Smooth muscle cell (in vitro differentiated cells): ENCODE measurements around the gene ZNF821. TPM values are rescaled to one million over a fixed set of nuclear protein-coding genes. Genes with fewer than 3 reads are reported as not detected.

ENCODE experiments used
- DNase-seq: peaks from one replicate; lab custom pipeline; 2025; ENCODE audit not compliant: unreplicated experiment; lab: John Stamatoyannopoulos, UW
- H2AFZ ChIP-seq: fragments of 200-600 bp; sonication (generic); 2 replicates; pipeline ENCODE4 v1.6.0; 2016; ENCODE audit warnings: antibody characterized with exemption, low read depth, mild to moderate bottlenecking
- H3F3A ChIP-seq: fragments of 200-600 bp; sonication (generic); 2 replicates; pipeline ENCODE4 v1.6.0; 2017; ENCODE audit warnings: antibody characterized with exemption, low read depth
- H3K27ac ChIP-seq: fragments of 200-600 bp; sonication (generic); 2 replicates; pipeline ENCODE4 v1.5.1; 2016; ENCODE audit warnings: low read depth, mild to moderate bottlenecking
- H3K27me3 ChIP-seq: fragments of 200-600 bp; sonication (generic); 2 replicates; pipeline ENCODE4 v1.6.1; 2016; ENCODE audit warnings: low read depth, mild to moderate bottlenecking
- H3K36me3 ChIP-seq: fragments of 200-600 bp; sonication (generic); 2 replicates; pipeline ENCODE4 v1.5.1; 2016; ENCODE audit warnings: low read depth
- H3K4me1 ChIP-seq: fragments of 200-600 bp; sonication (generic); 2 replicates; pipeline ENCODE4 v1.5.1; 2016; ENCODE audit warnings: low read depth
- H3K4me2 ChIP-seq: fragments of 200-600 bp; sonication (generic); 2 replicates; pipeline ENCODE4 v1.6.0; 2016; ENCODE audit warnings: mild to moderate bottlenecking
- H3K4me3 ChIP-seq: fragments of 200-600 bp; sonication (generic); 2 replicates; pipeline ENCODE4 v1.5.1; 2016; ENCODE audit warnings: mild to moderate bottlenecking
- H3K79me2 ChIP-seq: fragments of 200-600 bp; sonication (generic); 2 replicates; pipeline ENCODE4 v1.6.0; 2016; ENCODE audit warnings: low read depth, mild to moderate bottlenecking
- H3K9ac ChIP-seq: fragments of 200-600 bp; sonication (generic); 2 replicates; pipeline ENCODE4 v1.6.0; 2016; ENCODE audit warnings: low read depth
- H3K9me3 ChIP-seq: fragments of 200-600 bp; sonication (generic); replicated peaks from 2 replicates; pipeline ENCODE4 v1.5.1; 2016; ENCODE audit warnings: low read depth
- H4K20me1 ChIP-seq: fragments of 200-600 bp; sonication (generic); 2 replicates; pipeline ENCODE4 v1.6.0; 2016; ENCODE audit warnings: low read depth
- CTCF ChIP-seq: fragments of 200-600 bp; sonication (generic); IDR thresholded peaks from 2 replicates; pipeline ENCODE4 v1.5.1; 2017; ENCODE audit warnings: borderline replicate concordance, mild to moderate bottlenecking, antibody characterized with exemption; ENCODE audit not compliant: insufficient read depth, poor library complexity, severe bottlenecking
- WGBS: methylation state at CpG from one replicate; pipeline ENCODE4 v1.1.7; 2016; ENCODE audit warnings: low lambda C conversion rate; 5-methylcytosine and 5-hydroxymethylcytosine counted together
- polyA plus RNA-seq: library from polyadenylated mRNA; unstranded; fragments of >200 nt; fragmentation: Nextera tagmentation; extraction: Ambion mirVana; gene quantifications from 2 replicates; pipeline ENCODE4 v1.2.1, GENCODE V29; 2016
- total RNA-seq: library from RNA; depleted of rRNA; stranded (reverse); fragments of >200 nt; gene quantifications from 2 replicates; pipeline ENCODE4 v1.2.3, GENCODE V29; 2014

ZNF821 gene
- total RNA-seq (12.0 and 25.4 TPM in 2 replicates), polyA plus RNA-seq (17.5 and 17.8 TPM in 2 replicates)

- Histone ChIP-seq H3K4me3 (peak within 1 kb of the TSS; percentile 100), H3K4me1 (peaks cover 6% of the 10 kb centered on the region), H3K27ac (peak within 1 kb of the TSS; percentile 80), H2AFZ (peak within 1 kb of the TSS; percentile 95), H3K4me2 (peak within 1 kb of the TSS; percentile 93), H3K79me2 (no peaks in the 10 kb centered on the region), H3K9me3 (no peaks in the 10 kb centered on the region), H3F3A (peaks cover 9% of the 10 kb centered on the region), H3K9ac (peak within 1 kb of the TSS; percentile 96), H4K20me1 (peaks cover 12% of the 10 kb centered on the region), H3K36me3 (peaks cover 3% of the 10 kb centered on the region), H3K27me3 (no peaks in the 10 kb centered on the region)
- WGBS, result 1% methylated on average over 35 of the region's 85 CpGs
- peak; percentile 54 for DNase-seq
- peak; percentile 54 for TF ChIP-seq CTCF
Measured at GRCh38 chr16:71883849-71884638, at the start of gene ZNF821. Gene ZNF821 (minus strand): TSS chr16:71884182. CDS start chr16:71879946, 4,236 bp downstream.

DNA sequence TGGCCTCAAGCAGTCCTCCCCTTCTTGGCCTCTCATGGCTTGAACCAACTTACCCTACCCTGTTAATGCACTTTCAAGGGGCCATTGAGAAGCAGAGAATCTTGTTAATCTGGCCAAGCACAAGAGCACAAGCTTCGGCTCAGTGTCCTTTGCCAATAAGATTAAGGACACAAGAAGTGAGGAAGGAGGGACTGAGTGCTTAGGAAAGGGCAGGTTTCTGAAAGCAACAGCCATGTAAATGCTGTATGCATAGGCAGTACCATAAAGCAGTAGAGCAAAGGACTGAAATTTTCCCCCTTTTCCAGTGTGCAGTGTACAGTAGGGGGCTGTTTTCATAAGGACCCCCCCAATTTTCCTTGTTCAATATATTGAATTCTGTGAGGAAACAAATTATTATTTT is 49.0 kb upstream of the ZNF821 start:
- Histone ChIP-seq H3K36me3 (no peaks in the 10 kb centered on the region), H3K4me2 (no peak overlapping the region), H3K9me3 (no peaks in the 10 kb centered on the region), H2AFZ (no peak overlapping the region), H3F3A (peaks cover 22% of the 10 kb centered on the region), H4K20me1 (peaks cover 70% of the 10 kb centered on the region), H3K27ac (peak overlapping the region; percentile 50), H3K4me1 (peaks cover 31% of the 10 kb centered on the region), H3K4me3 (no peak overlapping the region), H3K27me3 (no peaks in the 10 kb centered on the region), H3K79me2 (peaks cover 29% of the 10 kb centered on the region), H3K9ac (no peak overlapping the region)
- DNase-seq, result no peak
- 68% methylated on average over 1 of the region's 1 CpG for WGBS
- no peak for TF ChIP-seq CTCF

- H3K79me2 ChIP-seq, result peaks cover 29% of the 10 kb centered on the region
- H4K20me1 ChIP-seq, result peaks cover 84% of the 10 kb centered on the region
- H3F3A ChIP-seq, result peaks cover 33% of the 10 kb centered on the region
- no peak overlapping the region for H3K27ac ChIP-seq
- no peak for TF ChIP-seq CTCF
- no peak overlapping the region for H2AFZ ChIP-seq
- H3K9me3 ChIP-seq, result no peaks in the 10 kb centered on the region
- H3K4me3 ChIP-seq, result no peak overlapping the region
- DNase-seq, result no peak
- H3K4me2 ChIP-seq, result no peak overlapping the region
- peaks cover 36% of the 10 kb centered on the region for H3K4me1 ChIP-seq
- no peaks in the 10 kb centered on the region for H3K27me3 ChIP-seq
- no peak overlapping the region for H3K9ac ChIP-seq
- H3K36me3 ChIP-seq, result no peaks in the 10 kb centered on the region
- WGBS, result 88% methylated on average over 6 of the region's 6 CpGs
Measured at GRCh38 chr16:71931599-71931998, 47.6 kb upstream of the ZNF821 start.
